ENCODE results near the gene TMEM242. TPM values are rescaled to one million over a fixed set of nuclear protein-coding genes. Genes with fewer than 3 reads are reported as not detected.

TMEM242 gene
- total and polyA plus RNA-seq, 2 of the 13 experiments (the other 11 are each of a cell fraction or from before 2014, with no cell fraction given), result 5.6 to 11.1 TPM

DNA sequence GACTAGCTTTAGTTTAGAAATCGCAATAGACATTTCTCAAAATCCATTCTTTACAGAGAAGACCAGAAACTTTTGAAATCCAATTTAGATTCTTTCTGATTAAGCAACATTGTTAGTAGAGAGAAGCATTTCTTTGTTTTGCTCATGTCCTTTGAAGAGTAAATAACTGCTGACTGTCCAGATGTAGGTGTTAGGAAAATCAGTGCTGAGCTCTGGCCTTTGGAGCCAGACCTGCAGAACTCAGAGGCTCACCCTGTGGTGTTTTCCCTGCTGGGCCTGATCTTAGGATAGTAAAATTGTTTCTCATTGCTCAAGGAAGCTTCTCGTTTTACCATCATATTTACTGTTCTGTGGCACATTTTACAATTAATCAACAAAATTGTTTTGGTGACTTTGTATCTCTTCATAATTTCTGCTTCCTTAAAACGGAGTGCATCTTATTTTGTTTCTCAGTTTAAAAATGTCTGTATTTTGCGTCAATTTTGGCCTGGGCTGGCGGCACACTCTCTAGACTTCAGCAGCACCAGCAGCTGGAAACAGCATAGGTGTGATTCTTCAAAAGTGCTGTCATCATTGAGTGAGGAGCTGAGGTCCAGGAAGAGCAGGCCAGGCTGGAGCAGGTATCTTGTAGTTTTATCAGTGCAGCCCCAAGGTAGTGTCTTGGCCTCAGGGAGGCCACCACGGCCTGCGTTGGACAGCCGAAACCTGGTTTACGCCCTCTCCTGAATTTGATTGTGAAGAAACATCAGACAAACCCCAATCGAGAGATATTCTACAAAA lies 49.4 kb upstream of the TMEM242 start:
- in situ Hi-C loops (cut with HindIII; ENCODE audit: extremely low pct_ligation_motif_present, low pct_unique_long_range_greater_than_20kb), result no loop called here
- intact Hi-C loops (cut with micrococcal nuclease; ENCODE audit: unreplicated experiment), result no loop called here
- no TSS peak for BruUV-seq (replicated peaks)
- Histone ChIP-seq H4K20me1 (ENCODE audit: insufficient read depth, low read length) (no peaks in the 10 kb centered on the region), H2AFZ (ENCODE audit: low read length) (no peak overlapping the region), H3K36me3 (replicated peaks in 1 of 2; ENCODE audit: control insufficient read depth in 1 of 2, insufficient read depth in 2 of 2, low read length in 2 of 2) (no peaks in the 10 kb centered on the region), H3K79me2 (ENCODE audit: insufficient read depth, low read length) (no peaks in the 10 kb centered on the region), H3K4me1 (ENCODE audit: insufficient read depth, low read length) (peaks cover 30% of the 10 kb centered on the region; the same call in 1 of the 2 replicates), H3K27me3 (ENCODE audit: control insufficient read depth in 1 of 2, insufficient read depth in 2 of 2, low read length in 2 of 2) (peaks cover 0 to 4% of the 10 kb centered on the region in 2 experiments; a peak in 1 of 5 replicates), H3K27ac (ENCODE audit: extremely low read length, insufficient read depth, low read length) (no peak overlapping the region), H3K9ac (ENCODE audit: insufficient read depth, low read depth, low read length) (no peak overlapping the region), H3K4me3 (replicated peaks in 1 of 3; ENCODE audit: insufficient read depth in 1 of 3, low read depth in 2 of 3, low read length in 3 of 3) (no peak overlapping the region), H3K9me3 (ENCODE audit: low read length) (no peaks in the 10 kb centered on the region), H3K4me2 (ENCODE audit: low read depth, low read length) (no peak overlapping the region)
- DNase-seq (ENCODE audit: low spot score), result no peak
- POLR2A ChIA-PET, result interaction anchor here (1.6 kb wide), 1 partner anchor 49 kb away, joined by 10 read pairs; the partner anchor contains the start of gene TMEM242
- ATAC-seq, result peak; percentile 81
- WGBS (ENCODE audit: low lambda C conversion rate), result 40% methylated on average over 10 of the region's 10 CpGs
- FAIRE-seq, result no peak
- peak; percentile 47; the same call in 1 of the 2 replicates for TF ChIP-seq CEBPB (IDR thresholded peaks at IDR 0.05; ENCODE audit: borderline replicate concordance, low read depth, low read length)
- TF ChIP-seq, protein P1, sequence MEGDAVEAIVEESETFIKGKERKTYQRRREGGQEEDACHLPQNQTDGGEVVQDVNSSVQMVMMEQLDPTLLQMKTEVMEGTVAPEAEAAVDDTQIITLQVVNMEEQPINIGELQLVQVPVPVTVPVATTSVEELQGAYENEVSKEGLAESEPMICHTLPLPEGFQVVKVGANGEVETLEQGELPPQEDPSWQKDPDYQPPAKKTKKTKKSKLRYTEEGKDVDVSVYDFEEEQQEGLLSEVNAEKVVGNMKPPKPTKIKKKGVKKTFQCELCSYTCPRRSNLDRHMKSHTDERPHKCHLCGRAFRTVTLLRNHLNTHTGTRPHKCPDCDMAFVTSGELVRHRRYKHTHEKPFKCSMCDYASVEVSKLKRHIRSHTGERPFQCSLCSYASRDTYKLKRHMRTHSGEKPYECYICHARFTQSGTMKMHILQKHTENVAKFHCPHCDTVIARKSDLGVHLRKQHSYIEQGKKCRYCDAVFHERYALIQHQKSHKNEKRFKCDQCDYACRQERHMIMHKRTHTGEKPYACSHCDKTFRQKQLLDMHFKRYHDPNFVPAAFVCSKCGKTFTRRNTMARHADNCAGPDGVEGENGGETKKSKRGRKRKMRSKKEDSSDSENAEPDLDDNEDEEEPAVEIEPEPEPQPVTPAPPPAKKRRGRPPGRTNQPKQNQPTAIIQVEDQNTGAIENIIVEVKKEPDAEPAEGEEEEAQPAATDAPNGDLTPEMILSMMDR (CRISPR knock-in tag; IDR thresholded peaks at IDR 0.05), result peak; percentile 16; the same call in 1 of the 2 replicates
- TF ChIP-seq, protein P2, sequence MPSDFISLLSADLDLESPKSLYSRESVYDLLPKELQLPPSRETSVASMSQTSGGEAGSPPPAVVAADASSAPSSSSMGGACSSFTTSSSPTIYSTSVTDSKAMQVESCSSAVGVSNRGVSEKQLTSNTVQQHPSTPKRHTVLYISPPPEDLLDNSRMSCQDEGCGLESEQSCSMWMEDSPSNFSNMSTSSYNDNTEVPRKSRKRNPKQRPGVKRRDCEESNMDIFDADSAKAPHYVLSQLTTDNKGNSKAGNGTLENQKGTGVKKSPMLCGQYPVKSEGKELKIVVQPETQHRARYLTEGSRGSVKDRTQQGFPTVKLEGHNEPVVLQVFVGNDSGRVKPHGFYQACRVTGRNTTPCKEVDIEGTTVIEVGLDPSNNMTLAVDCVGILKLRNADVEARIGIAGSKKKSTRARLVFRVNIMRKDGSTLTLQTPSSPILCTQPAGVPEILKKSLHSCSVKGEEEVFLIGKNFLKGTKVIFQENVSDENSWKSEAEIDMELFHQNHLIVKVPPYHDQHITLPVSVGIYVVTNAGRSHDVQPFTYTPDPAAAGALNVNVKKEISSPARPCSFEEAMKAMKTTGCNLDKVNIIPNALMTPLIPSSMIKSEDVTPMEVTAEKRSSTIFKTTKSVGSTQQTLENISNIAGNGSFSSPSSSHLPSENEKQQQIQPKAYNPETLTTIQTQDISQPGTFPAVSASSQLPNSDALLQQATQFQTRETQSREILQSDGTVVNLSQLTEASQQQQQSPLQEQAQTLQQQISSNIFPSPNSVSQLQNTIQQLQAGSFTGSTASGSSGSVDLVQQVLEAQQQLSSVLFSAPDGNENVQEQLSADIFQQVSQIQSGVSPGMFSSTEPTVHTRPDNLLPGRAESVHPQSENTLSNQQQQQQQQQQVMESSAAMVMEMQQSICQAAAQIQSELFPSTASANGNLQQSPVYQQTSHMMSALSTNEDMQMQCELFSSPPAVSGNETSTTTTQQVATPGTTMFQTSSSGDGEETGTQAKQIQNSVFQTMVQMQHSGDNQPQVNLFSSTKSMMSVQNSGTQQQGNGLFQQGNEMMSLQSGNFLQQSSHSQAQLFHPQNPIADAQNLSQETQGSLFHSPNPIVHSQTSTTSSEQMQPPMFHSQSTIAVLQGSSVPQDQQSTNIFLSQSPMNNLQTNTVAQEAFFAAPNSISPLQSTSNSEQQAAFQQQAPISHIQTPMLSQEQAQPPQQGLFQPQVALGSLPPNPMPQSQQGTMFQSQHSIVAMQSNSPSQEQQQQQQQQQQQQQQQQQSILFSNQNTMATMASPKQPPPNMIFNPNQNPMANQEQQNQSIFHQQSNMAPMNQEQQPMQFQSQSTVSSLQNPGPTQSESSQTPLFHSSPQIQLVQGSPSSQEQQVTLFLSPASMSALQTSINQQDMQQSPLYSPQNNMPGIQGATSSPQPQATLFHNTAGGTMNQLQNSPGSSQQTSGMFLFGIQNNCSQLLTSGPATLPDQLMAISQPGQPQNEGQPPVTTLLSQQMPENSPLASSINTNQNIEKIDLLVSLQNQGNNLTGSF (CRISPR knock-in tag; IDR thresholded peaks at IDR 0.05), result no peak
- TF ChIP-seq MAFF (IDR thresholded peaks at IDR 0.05; ENCODE audit: low read depth, low read length), result peak; percentile 78
- TF ChIP-seq ATF5 (CRISPR knock-in tag; IDR thresholded peaks at IDR 0.05; ENCODE audit: low read depth), result no peak
- TF ChIP-seq, protein P3, sequence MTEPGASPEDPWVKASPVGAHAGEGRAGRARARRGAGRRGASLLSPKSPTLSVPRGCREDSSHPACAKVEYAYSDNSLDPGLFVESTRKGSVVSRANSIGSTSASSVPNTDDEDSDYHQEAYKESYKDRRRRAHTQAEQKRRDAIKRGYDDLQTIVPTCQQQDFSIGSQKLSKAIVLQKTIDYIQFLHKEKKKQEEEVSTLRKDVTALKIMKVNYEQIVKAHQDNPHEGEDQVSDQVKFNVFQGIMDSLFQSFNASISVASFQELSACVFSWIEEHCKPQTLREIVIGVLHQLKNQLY (CRISPR knock-in tag; IDR thresholded peaks at IDR 0.05), result no peak
- no peak for TF ChIP-seq AGO2 (optimal IDR thresholded peaks at IDR 0.05; ENCODE audit: low read depth, low read length)
- TF ChIP-seq GFI1 (CRISPR knock-in tag; IDR thresholded peaks at IDR 0.05; ENCODE audit: borderline replicate concordance), result peak; percentile 75; the same call in 1 of the 2 replicates
- no peak for TF ChIP-seq LCORL (IDR thresholded peaks at IDR 0.05)
- peak; percentile 48; the same call in 1 of the 2 replicates for TF ChIP-seq LCORL (CRISPR knock-in tag; IDR thresholded peaks at IDR 0.05)
- TF ChIP-seq MAFK (conservative IDR thresholded peaks at IDR 0.05 in 1 of 2, IDR thresholded peaks at IDR 0.05 in 1 of 2; ENCODE audit: low read length in 2 of 2), result peak; percentile 85 to 86
- TF ChIP-seq PHF21A (CRISPR knock-in tag; IDR thresholded peaks at IDR 0.05), result 0 out of 2 replicates have a peak, but pooled peaks have one; percentile 10
- no peak for TF ChIP-seq ZNF766 (CRISPR knock-in tag; IDR thresholded peaks at IDR 0.05; ENCODE audit: borderline replicate concordance)
- CTCF ChIA-PET (ENCODE audit: low intra/inter-chr PET ratio, low total read pairs), result no interaction called here
